Suppressor macrophage treated with lipopolysaccharide for 4 hours (primary cell): ENCODE results near the gene HOXC5.

ENCODE experiments used
- DNase-seq: peaks from one replicate; pipeline ENCODE4 v3.0.0-alpha.2; 2020

The HOXC5 gene

DNA sequence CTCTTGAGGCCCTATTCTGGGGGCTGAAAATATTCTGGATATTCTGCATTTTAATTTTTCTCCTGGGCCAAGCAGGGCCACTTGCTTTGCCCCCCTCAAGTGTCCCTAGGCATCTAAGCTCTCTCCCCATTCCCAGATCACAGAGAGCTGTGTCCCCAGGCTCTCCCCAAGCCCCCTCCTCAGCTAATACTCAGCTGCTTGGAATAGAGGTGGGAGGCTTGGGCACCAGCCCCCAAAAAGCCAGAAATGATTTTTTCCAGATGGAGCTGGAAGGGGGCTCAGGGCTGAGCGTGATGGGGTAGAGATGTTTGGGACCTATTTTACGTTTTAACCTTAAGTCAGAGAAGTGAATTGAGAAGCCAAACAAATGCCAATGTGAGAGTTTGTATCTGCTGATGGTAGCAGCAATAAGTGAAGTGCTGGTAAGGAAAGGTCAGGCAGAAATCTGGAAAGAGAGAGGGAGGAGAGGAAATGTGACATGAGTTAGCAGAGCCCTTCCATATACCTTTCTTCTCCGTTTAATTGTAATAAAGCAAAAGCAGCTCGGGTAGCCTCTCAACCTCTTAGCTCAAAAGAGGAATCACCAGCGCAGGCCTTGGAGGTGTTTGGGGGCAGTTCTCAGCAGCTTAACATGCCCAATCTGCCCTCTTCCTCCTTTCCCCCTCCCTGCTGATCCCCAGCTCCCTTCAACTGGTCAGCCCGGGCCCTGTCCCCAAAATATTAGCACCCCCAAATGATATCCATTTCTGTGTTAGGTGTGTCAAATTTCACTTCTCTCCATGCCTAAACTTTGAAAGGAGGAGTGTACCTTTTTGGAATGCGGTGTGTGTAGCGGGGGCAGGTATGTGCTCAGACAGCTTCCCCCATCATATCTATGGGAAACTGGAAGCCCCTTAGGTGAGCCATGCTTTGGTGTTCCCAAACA lies 9.6 kb upstream of the HOXC5 start:
- no peak for DNase-seq

DNA sequence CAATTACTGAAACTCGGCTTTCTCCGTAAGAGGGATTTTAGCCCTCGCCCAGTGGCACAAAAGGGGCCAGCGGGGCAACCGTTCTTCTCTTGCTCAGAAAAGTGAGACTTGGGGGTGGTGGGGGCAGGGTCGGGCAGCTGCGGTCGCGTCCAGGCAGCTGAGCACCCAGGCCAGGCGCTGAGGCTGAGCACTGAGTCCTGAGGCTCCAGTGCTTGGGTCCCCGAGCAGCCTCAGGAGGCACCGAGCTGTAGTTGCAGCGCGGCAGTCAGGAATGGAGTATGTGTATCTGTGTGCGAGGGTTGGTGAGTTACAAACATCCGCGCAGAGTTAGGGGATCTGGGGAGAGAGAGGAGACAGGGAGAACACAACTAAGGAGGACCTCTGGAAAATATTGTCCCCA lies 8.7 kb upstream of the HOXC5 start:
- DNase-seq, result no peak

DNA sequence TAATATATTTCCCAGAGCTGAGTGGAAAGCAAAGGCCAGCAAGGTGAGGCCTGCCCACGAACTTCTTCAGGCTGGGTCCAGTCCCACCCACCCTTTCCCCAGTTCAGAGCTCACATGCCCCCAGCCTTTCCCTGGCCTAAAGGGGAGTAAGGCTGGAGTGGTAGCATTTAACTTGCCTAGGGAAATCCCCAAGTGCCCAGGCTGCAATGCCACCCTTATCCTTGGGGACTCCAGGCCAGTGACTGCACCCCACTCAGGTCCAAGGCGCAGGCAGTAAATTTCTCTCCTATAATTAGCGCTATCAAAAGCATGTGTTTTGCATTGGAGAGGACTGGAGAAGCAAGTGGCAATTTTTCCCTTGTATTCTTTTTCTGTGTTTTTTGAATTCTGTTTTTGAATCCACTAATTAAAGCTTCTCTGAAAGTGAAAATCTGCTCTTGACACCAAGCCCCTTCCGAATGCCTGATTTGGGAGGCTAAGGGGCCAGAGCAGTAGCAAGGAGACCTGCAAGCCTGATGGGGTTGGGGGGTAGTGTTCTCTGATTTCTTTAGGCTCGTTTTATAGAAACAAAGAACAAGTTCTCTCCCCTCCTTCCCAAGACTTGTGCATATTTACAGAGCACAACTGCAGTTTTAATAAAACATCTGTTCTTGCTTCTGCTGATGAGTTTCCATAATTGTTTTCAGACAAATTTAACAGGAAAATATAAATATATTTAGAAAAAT lies 8.1 kb upstream of the HOXC5 start:
- no peak for DNase-seq

DNA sequence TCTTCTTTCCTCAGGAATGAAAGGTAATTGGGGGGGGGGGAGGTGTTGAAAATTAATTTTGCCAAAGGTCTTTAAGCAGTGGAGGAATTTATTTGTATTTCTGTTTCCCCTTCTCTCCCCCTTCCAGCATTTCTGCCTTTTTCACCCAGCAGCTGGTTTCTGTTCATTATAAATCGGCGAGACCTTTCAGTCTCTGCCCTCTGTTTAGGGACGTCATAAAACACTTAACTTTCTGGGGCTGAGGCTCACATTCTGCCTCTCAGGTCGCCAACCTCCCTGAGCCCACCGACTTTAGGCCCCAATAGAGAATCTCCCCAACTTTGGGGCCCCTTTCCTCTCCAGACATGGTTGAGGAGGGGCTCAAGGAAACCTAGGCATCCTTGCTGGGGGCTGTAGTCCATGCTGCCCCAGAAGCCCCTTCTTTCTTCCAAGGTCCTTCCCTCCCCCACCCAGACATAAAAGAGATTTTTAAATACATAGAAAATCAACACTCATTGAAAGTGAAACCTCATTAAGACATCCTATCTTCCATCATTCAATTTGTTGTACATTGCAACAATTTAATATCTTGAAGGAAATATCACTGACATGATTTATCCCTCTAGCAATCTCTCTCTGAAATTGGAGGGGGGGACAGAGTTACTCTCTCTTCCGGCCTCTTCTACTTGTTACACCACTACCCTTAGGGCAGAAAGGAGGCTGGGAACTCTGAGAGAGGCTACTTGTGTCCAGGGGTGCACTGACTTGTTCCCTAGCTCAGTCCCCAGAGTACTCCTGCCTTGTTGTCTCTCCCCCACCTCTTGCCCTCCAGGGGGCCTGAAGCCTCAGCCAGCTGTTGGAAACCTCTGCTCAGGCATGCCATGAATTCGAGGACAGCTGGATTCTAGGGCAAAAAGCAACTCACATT lies 7.1 kb upstream of the HOXC5 start:
- DNase-seq, result no peak

DNA sequence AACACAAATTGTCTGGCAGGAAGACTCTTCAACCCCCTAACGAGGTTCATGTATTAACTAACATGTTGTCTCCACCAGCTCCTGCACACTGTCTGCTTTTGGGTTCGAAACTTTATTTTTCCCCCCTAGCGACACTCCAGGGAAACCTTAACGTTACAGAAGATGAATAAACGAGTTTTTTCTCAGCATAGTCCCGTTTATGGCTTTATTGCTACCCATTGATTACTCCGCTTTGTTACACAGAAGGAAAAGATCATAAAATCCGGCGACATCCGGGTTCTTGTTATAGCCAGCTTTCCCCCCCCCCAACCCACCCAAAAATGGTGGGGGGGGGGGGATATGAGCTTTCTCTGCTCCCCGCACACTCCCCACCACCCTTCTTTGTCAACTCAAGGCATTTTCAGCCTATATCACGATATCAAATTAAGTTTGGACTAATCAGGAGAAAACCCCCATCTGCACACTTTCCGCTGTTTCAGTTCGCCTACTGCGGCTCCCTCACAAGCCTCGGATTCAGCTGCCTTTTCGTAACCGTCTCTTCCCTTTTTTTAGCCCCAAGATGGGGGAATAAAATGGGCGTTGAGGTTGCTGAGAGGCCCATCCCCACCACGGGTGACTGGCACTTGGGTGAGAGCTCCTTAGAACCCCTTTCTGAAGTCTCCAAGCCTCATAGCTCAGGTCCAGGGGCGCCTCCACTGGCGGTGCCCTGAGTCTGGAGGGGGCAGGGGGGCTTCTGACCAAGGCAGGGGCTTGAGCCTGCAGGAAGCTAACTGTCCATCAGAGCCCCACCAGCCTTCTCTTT lies 6.0 kb upstream of the HOXC5 start:
- no peak for DNase-seq

DNA sequence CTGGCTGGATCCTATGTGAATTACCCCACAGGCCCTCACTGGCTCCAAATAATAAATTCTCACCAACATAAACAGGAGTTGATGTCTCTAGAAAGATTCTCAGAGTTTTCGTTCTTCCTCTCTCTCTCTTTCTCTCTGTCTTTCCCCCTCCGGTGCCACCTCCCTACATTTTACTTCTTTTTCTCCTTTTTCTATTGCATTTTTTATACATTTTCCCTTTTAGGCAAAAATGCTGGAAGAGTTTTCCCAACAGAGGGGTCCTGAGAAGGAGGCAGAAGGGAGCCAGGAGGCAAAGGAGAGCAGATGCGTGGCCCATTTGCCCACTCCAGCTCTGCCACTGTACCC lies 5.4 kb upstream of the HOXC5 start:
- DNase-seq, result no peak

DNA sequence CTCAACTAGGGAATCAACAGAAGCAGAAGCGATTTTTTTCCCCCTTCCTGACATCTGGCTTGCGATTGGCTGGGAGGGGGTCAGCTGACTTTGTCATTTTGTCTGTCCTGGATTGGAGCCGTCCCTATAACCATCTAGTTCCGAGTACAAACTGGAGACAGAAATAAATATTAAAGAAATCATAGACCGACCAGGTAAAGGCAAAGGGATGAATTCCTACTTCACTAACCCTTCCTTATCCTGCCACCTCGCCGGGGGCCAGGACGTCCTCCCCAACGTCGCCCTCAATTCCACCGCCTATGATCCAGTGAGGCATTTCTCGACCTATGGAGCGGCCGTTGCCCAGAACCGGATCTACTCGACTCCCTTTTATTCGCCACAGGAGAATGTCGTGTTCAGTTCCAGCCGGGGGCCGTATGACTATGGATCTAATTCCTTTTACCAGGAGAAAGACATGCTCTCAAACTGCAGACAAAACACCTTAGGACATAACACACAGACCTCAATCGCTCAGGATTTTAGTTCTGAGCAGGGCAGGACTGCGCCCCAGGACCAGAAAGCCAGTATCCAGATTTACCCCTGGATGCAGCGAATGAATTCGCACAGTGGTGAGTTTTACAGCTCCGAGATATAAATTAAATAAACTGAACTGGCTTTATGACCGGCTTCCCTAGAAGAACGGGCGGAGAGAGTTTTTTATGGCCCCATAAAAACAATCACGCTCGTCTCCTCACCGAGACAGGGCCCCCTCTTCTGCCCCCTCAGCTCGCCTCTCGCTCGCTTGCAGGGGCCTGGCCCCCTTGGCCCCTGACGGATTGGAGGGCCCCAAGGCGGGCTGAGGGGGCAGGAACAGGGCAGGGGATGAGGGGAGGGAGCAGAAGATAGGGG lies 4.3 kb upstream of the HOXC5 start, which contains the start of gene HOXC6:
Gene HOXC6, plus strand, starts transcription at position 127 of the 888 bp plus-strand sequence. Its CDS starts 82 bp downstream, at position 209.
- DNase-seq, result no peak

DNA sequence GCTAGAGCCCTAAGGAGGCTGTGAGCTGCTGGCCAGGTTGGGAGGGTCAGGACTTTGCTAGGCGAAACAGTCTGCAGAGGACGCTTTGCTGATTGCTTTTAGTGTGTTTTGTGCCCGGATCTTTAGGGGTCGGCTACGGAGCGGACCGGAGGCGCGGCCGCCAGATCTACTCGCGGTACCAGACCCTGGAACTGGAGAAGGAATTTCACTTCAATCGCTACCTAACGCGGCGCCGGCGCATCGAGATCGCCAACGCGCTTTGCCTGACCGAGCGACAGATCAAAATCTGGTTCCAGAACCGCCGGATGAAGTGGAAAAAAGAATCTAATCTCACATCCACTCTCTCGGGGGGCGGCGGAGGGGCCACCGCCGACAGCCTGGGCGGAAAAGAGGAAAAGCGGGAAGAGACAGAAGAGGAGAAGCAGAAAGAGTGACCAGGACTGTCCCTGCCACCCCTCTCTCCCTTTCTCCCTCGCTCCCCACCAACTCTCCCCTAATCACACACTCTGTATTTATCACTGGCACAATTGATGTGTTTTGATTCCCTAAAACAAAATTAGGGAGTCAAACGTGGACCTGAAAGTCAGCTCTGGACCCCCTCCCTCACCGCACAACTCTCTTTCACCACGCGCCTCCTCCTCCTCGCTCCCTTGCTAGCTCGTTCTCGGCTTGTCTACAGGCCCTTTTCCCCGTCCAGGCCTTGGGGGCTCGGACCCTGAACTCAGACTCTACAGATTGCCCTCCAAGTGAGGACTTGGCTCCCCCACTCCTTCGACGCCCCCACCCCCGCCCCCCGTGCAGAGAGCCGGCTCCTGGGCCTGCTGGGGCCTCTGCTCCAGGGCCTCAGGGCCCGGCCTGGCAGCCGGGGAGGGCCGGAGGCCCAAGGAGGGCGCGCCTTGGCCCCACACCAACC lies 3.1 kb upstream of the HOXC5 start:
- DNase-seq, result no peak

DNA sequence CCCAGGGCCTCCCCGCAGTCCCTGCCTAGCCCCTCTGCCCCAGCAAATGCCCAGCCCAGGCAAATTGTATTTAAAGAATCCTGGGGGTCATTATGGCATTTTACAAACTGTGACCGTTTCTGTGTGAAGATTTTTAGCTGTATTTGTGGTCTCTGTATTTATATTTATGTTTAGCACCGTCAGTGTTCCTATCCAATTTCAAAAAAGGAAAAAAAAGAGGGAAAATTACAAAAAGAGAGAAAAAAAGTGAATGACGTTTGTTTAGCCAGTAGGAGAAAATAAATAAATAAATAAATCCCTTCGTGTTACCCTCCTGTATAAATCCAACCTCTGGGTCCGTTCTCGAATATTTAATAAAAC lies 2.4 kb upstream of the HOXC5 start:
- no peak for DNase-seq

DNA sequence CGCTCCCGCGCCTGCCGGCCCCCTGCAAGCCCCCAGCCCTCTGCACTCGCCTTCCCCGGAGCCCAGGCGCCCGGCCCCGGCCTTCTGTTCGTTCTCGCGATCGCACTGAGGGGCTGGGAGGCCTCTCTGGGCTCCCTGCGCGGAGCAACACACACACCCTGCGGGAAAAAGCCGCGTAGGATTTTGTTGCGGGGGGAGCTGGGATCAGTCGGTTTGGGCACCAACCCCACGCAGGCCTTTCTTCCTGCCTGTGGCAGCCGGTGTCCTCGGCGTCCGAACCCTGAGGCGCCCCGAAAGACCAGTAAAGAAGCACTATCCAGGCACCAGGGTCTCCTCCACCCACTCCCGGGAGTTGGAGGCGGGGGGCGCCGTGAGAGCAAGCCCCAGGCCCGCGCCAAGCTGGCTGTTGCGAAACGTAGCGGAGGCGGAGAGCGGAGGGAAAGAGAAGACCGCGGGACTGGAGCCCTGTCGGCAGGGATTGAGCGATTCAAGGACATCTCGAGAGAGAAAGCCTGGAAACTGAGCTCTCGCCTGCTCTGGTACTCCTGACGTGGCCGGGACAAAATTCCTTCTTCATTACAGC lies 1.9 kb upstream of the HOXC5 start:
- DNase-seq, result no peak

DNA sequence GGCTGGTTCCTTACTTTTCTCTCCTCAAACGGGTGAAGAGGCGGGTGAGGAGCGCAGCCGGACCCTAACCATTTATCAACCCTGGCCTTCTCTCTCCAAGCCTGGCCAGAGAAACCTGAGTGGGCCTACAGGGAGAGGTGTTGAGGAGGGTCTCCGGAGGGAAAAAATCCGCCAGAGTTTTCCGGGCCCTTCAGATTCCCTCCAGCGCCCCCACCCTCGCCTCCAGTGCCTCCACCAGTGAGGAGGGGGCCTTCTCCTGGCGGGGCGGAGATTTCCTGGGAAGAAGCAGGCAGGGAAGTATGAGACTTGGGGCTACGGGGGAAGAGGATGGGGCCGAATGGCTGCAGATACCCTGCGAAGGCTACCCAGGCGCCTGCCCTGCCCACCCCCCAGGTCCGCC lies 1.4 kb upstream of the HOXC5 start:
- DNase-seq, result no peak

DNA sequence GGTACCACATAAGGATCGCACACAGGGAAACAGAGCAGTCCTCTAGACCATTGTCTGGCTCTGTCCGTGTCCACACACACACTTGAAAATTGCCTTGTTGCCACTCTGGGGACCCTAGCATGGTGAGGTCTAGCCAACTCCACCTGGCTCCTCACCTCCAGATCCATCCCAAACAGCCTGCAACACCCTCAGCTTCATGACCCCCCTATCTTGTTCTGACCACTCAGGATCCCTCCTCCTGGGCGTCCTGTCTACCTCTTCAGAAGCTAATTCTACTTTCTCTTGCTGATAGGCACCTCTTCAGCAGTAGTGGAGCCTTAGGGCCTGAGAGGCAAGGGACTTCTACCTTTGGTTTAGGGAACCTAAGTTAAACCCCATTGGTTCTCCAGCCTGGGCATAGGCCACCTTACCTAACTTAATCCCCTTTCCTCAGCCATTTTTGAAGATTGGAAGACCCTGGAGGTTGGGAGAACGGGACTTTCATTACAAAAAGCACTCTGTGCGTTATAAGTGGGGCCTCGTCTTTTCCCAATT lies 697 bp upstream of the HOXC5 start:
- DNase-seq, result no peak

DNA sequence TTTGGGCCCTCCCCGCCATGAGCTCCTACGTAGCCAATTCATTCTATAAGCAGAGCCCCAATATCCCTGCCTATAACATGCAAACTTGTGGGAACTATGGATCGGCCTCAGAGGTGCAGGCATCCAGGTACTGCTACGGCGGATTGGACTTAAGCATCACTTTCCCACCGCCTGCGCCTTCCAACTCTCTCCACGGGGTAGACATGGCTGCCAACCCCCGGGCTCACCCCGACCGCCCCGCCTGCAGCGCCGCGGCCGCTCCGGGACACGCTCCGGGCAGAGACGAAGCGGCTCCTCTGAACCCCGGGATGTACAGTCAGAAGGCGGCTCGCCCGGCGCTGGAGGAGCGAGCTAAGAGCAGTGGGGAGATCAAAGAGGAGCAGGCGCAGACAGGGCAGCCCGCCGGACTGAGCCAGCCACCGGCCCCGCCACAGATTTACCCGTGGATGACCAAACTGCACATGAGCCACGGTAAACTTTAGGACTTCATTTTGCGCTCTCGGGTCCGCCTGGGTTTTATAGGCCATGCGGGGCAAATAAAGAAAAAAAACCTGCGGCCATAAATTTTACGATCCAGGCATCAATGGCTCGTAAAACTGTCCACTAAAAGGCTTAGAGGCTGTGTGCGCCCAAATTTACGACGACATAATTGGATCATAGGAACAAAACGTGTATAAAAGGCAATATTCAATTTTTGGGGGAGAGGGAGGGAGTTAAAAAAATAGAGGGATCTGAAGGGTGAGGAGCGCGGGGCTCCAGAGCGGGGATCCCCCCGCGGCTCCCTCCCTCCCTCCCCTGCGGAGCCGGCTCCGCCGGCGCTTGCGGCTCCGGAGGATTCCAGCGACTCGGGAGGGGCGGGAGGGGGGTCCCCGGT lies 493 bp downstream of the HOXC5 start:
- DNase-seq, result no peak

DNA sequence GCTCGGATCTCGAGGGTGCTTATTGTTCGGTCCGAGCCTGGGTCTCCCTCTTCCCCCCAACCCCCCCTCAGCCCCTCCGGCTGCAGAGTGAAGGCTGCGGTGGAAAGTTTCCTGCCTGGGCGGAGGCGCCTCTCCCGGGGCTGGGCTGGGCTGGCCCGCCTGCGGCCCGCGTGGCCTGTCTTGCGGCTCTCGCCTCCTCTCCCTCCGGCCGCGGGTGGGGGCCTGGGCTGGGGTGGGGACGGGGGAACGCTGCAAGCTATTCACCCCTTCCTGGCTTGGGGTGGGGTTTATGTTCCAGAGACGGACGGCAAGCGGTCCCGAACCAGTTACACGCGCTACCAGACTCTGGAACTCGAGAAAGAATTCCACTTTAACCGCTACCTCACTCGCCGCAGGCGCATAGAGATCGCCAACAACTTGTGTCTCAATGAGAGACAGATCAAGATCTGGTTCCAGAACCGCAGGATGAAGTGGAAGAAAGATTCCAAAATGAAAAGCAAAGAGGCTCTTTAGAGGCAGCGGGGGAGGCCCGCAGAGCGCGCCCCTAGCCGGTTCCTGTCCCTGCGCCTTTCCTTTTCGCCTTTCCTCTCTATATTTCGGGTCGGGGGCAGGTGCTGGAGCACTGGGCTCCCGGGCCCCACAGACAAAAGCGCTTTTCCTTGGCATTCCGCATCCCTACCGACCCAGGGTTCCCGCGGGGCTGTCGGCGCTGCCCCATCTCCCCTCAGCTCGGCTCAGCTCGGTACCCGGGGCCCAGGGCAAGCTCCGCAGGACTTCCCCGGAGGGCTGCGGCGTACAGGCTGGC lies 1.3 kb downstream of the HOXC5 start:
- DNase-seq, result no peak

DNA sequence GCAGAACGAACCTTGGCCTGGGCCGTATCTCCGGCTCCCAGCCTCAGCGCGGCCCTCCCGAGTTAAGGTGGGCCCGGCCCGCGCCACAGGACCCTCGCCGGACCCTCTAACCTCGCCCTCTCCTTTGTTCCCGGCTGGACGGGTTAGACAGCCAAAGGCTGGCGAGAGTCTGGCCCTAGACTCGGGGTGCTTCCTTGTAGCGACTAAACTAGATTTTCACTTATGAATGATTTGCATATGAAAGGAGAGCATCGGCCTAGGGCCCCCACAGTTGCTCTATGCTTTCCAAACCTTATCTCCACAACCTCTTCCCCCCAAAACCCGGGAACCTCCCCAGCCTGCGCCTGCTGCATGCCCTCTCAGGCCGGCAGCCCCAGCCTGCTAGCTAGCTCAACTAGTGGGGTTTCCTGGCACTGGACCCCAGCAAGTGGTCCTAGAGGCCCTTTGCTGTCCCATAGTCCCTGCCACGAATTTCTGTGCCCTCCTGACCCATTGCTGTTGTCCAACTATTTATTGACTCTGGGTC lies 2.0 kb downstream of the HOXC5 start:
- no peak for DNase-seq

DNA sequence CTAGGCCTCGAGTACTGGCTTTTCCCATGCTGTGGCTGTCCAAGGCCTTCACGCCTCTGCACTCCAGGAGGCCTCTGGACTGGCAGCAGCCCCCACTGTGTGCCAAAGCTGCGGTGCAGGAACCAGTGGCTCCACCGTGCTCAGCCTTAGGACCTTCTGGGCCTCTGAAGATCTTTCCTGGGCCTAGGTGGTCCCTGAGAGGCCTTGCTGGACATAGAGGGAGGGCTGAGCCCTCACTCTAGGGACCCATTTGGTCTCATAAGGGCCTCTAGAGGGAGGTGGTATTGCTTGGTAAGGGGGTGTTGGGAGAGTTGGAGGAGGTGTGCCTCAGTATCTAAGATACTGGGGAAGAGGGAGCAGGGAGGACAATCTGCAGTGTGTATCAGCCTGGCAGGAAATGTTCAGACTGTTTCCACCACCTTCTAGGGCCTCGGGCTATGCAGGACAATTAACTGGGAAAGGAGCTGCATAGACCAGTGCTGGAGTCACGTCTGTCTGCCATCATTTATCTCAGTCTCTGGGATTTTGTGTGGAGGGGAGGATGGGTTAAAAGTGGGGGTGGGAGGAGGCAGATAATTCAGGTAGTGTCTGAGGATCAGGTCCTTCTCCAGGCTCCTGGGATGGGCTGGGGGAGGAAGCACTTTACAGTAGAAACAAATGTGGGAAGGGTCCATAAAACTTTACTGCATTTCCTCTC lies 2.9 kb downstream of the HOXC5 start:
- DNase-seq, result no peak
